SK-N-MC (cell line): ENCODE data around the gene DBI.

ENCODE experiments used
- DNase-seq: peaks from one replicate; pipeline ENCODE4 v3.0.0-alpha.2; 2011; ENCODE audit warnings: low read depth, low spot score
- H3K27ac ChIP-seq: fragments of 200-600 bp; sonication (generic); 2 replicates; pipeline ENCODE4 v1.5.1; 2016; ENCODE audit warnings: mixed run types
- H3K36me3 ChIP-seq: fragments of 200-600 bp; sonication (generic); 2 replicates; pipeline ENCODE4 v1.6.1; 2017; ENCODE audit warnings: antibody characterized with exemption, low read length, mixed read lengths; ENCODE audit not compliant: insufficient read depth
- H3K4me3 ChIP-seq: fragments of 200-600 bp; sonication (generic); 2 replicates; pipeline ENCODE4 v1.5.1; 2016
- H3K9ac ChIP-seq: fragments of 200-600 bp; sonication (generic); 2 replicates; pipeline ENCODE4 v1.8.0; 2017; ENCODE audit warnings: mixed run types, mixed read lengths; ENCODE audit not compliant: insufficient read length
- H3K9me3 ChIP-seq: fragments of 200-600 bp; sonication (generic); 2 replicates; pipeline ENCODE4 v1.6.1; 2017; ENCODE audit warnings: low read depth, mild to moderate bottlenecking, antibody characterized with exemption, low read length, moderate library complexity, mixed read lengths
- EZH2 ChIP-seq: fragments of 200-600 bp; sonication (generic); IDR thresholded peaks from one replicate; pipeline ENCODE4 v1.6.1; 2017; ENCODE audit warnings: antibody characterized with exemption
- FOXP2 ChIP-seq: optimal IDR thresholded peaks from 2 replicates; pipeline ENCODE3; 2011; ENCODE audit warnings: mild to moderate bottlenecking, moderate library complexity; ENCODE audit not compliant: insufficient read depth; ENCODE audit errors: extremely low read length, control extremely low read depth
- POLR2AphosphoS5 ChIP-seq: IDR thresholded peaks from 2 replicates; pipeline ENCODE4 v1.6.1; 2012; ENCODE audit warnings: mild to moderate bottlenecking, low read depth, low read length, borderline replicate concordance

DBI gene

GRCh38 chr2:119333360-119333759, 33.4 kb upstream of the DBI start:
- no peak overlapping the region for H3K9ac ChIP-seq
- no peak for DNase-seq
- H3K27ac ChIP-seq, result no peak overlapping the region
- no peaks in the 10 kb centered on the region for H3K9me3 ChIP-seq
- TF ChIP-seq POLR2AphosphoS5 (no peak), FOXP2 (no peak), EZH2 (no peak)
- H3K4me3 ChIP-seq, result no peak overlapping the region
- no peaks in the 10 kb centered on the region for H3K36me3 ChIP-seq

- no peak overlapping the region for H3K27ac ChIP-seq
- H3K9me3 ChIP-seq, result no peaks in the 10 kb centered on the region
- H3K36me3 ChIP-seq, result no peaks in the 10 kb centered on the region
- no peak overlapping the region for H3K4me3 ChIP-seq
- no peak for TF ChIP-seq FOXP2
- H3K9ac ChIP-seq, result no peak overlapping the region
- DNase-seq, result no peak
These were observed 32.9 kb upstream of the DBI start for GRCh38 chr2:119333833-119334232.

GRCh38 chr2:119337749-119338148, 29.0 kb upstream of the DBI start:
- Histone ChIP-seq H3K4me3 (no peak overlapping the region), H3K9me3 (no peaks in the 10 kb centered on the region), H3K27ac (no peak overlapping the region), H3K36me3 (no peaks in the 10 kb centered on the region), H3K9ac (no peak overlapping the region)
- TF ChIP-seq EZH2 (no peak), POLR2AphosphoS5 (no peak), FOXP2 (no peak)
- no peak for DNase-seq

GRCh38 chr2:119338272-119338671, 28.5 kb upstream of the DBI start:
- H3K27ac ChIP-seq, result no peak overlapping the region
- no peak for DNase-seq
- TF ChIP-seq EZH2 (no peak), FOXP2 (no peak), POLR2AphosphoS5 (no peak)

GRCh38 chr2:119338826-119339561, 27.8 kb upstream of the DBI start:
- no peak overlapping the region for H3K4me3 ChIP-seq
- no peak overlapping the region for H3K9ac ChIP-seq
- no peak for DNase-seq
- no peak overlapping the region for H3K27ac ChIP-seq
- H3K9me3 ChIP-seq, result no peaks in the 10 kb centered on the region
- H3K36me3 ChIP-seq, result no peaks in the 10 kb centered on the region
- no peak for TF ChIP-seq EZH2
- no peak for TF ChIP-seq POLR2AphosphoS5
- no peak for TF ChIP-seq FOXP2

More at GRCh38 chr2:119338272-119338671, 28.5 kb upstream of the DBI start:
- no peaks in the 10 kb centered on the region for H3K36me3 ChIP-seq
- H3K4me3 ChIP-seq, result no peak overlapping the region
- no peak overlapping the region for H3K9ac ChIP-seq
- H3K9me3 ChIP-seq, result no peaks in the 10 kb centered on the region

GRCh38 chr2:119339562-119339923, 27.2 kb upstream of the DBI start:
- TF ChIP-seq EZH2, result no peak
- no peak for TF ChIP-seq FOXP2
- no peak for TF ChIP-seq POLR2AphosphoS5
- H3K36me3 ChIP-seq, result no peaks in the 10 kb centered on the region
- no peak overlapping the region for H3K27ac ChIP-seq
- no peak for DNase-seq
- H3K4me3 ChIP-seq, result no peak overlapping the region
- H3K9me3 ChIP-seq, result no peaks in the 10 kb centered on the region
- no peak overlapping the region for H3K9ac ChIP-seq

GRCh38 chr2:119341684-119342083, 25.1 kb upstream of the DBI start:
- Histone ChIP-seq H3K9me3 (no peaks in the 10 kb centered on the region), H3K4me3 (no peak overlapping the region), H3K36me3 (no peaks in the 10 kb centered on the region), H3K27ac (no peak overlapping the region), H3K9ac (no peak overlapping the region)
- DNase-seq, result no peak
- TF ChIP-seq FOXP2, result no peak
- no peak for TF ChIP-seq EZH2
- TF ChIP-seq POLR2AphosphoS5, result no peak

- no peak for TF ChIP-seq FOXP2
- TF ChIP-seq EZH2, result no peak
- no peak for TF ChIP-seq POLR2AphosphoS5
- no peaks in the 10 kb centered on the region for H3K36me3 ChIP-seq
These were observed 17.5 kb upstream of the DBI start for GRCh38 chr2:119349289-119349688.

More at GRCh38 chr2:119349289-119349688, 17.5 kb upstream of the DBI start:
- H3K9me3 ChIP-seq, result no peaks in the 10 kb centered on the region
- no peak overlapping the region for H3K27ac ChIP-seq
- DNase-seq, result no peak
- no peak overlapping the region for H3K4me3 ChIP-seq
- H3K9ac ChIP-seq, result no peak overlapping the region
